GF-D8 (cell line): ENCODE results near the gene AHRR.

ENCODE experiments used
- DNase-seq: peaks from one replicate; lab custom pipeline; 2025; lab: John Stamatoyannopoulos, UW

AHRR gene

DNA sequence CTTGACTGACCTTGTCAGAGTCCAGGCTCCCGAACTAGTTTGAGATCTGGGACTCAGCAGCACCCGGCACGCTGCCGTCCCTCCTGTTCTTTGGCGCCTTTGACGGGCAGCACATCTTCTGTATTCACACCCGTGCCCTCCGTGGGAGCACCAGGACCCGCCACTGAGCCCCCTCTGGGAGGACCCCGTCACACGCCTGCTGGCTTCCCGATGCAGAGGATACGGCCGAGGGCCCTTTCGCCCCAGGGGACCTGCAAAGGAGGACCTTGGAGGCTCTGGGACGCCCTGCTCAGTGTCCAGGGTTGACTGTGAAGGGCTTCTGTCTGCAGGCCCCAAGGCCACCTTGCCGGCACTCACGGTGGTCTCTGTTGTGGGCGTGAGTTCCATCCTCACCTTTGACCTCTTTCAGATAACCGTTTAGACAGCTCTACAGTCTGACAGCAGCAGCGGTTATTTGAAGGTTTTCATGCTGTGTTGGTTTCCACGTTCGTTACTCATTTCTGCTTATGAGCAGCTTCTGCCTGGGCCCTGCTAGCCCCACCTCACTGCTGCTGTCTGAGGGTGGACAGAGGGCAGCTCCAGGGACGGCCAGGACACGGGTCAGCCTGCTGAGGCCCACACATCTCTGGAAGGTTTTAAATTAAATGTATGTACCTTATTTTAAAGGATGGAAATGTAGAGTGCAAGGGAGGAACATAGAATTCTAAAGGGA lies 108.9 kb downstream of the AHRR start:
- DNase-seq, result no peak

DNA sequence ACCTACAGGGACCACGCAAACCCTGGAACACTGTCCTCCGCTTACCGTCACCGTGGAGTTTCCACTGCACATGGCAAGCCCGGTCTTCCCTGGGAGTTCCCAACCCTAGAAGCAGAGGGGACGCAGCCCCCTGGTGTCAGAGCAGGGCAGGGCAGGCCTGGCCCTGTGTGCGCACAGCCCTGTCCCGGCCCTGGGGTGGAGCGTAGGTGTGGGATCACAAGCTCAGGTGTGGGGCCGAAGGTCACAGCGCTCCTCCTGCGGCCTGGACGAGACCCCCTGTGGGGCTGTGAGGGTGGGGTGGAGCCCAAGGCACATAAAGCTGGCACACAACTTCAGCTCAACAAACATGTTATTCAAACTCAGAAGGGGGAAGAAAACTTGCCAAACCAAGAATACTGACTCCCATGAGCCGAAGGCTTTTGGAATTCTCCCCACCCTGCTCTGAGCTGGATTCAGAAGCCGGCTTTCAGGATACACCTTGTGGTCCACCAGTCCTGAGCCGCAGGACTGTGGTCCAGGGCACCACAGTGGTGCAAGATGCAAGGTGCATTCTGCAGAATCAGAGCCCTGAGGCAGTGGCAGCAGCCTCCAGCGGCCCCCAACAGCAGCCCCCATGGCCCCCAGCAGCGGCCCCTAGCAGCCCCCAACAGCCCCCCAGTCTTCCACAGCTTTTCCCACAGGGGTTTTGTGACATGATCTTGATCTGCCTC lies 109.6 kb downstream of the AHRR start:
- no peak for DNase-seq

GRCh38 chr5:431711-432050 lies 110.2 kb downstream of the AHRR start:
- no peak for DNase-seq

- no peak for DNase-seq
Observed at GRCh38 chr5:432201-432927, 110.8 kb downstream of the AHRR start.

DNA sequence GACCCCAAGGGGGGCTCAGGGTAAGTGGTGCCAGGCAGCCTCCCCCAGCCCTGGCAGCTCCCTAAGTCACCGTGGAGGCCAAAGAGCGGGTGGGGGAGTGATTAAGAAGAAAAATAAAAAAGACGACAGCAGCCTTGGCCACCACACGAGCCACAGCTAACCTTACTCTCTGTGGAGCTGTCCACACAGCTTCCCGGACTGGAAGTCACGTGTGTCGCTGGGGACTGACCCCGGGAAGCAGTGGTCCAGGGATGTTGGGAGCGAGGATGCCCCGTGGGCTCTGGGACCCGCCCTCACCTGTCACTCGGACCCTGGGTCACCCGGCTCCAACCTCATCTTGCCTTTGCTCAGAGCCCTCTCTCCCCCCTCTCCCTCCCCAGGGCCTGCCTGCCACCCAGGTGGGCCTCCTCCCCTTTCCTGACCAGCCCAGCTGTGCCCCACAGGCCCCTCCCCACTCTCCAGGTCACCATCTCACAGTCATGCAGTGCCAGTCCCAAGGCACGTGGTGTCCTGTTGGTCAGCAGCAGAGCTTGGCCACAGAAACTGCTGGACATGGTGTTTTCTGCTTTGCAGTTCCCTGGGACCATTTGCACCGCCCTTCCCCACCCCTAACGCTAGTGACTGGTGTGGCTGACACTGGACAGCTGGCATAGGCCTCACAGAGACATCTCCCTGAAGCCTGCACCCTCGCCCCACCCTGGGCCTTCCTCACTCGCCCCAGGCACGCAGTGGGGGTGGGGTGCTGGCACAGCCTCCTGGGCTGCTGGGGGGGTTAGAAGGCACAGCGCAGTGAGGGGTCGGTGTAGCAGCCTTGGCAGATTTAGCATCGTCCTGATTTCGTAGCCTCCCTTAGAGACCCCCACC lies 111.6 kb downstream of the AHRR start:
- DNase-seq, result no peak

DNA sequence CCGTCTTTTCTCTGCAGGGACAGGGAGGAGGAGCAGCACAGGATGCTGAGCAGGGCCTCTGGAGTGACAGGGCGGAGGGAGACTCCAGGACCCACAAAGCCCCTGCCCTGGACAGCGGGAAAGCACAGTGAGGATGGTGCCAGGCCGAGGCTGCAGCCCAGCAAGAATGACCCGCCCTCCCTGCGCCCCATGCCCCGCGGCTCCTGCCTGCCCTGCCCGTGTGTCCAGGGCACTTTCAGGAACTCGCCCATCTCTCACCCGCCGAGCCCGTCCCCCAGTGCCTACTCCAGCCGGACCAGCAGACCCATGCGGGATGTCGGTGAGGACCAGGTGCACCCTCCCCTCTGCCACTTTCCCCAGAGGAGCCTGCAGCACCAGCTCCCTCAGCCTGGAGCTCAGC lies 112.3 kb downstream of the AHRR start:
- DNase-seq, result no peak

DNA sequence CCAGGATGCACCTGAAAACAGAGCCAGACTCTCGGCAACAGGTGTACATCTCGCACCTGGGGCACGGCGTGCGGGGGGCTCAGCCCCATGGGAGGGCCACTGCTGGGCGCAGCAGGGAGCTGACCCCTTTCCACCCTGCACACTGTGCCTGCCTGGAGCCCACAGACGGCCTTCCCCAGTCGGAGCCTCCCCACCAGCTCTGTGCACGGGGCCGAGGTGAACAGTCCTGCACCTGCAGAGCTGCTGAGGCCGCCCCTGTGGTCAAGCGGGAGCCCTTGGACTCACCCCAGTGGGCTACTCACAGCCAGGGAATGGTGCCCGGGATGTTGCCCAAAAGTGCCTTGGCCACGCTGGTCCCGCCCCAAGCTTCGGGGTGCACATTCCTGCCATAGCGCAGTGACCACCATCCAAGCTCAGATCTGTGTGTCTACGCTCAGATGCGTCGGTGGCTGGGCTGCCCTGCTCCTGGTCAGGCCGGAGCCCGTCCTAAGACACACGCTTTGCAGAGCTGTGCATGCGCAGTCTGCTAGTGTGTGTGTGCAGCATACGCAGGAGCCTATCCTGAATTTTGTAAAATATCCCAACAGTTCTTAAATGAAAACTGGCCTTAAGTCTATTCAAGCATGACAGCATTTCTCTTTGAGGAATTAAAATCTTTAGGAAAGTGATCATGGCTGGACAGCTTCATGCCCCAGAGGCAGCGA lies 113.1 kb downstream of the AHRR start:
- DNase-seq, result no peak

GRCh38 chr5:435156-435790 lies 113.8 kb downstream of the AHRR start:
- DNase-seq, result no peak

DNA sequence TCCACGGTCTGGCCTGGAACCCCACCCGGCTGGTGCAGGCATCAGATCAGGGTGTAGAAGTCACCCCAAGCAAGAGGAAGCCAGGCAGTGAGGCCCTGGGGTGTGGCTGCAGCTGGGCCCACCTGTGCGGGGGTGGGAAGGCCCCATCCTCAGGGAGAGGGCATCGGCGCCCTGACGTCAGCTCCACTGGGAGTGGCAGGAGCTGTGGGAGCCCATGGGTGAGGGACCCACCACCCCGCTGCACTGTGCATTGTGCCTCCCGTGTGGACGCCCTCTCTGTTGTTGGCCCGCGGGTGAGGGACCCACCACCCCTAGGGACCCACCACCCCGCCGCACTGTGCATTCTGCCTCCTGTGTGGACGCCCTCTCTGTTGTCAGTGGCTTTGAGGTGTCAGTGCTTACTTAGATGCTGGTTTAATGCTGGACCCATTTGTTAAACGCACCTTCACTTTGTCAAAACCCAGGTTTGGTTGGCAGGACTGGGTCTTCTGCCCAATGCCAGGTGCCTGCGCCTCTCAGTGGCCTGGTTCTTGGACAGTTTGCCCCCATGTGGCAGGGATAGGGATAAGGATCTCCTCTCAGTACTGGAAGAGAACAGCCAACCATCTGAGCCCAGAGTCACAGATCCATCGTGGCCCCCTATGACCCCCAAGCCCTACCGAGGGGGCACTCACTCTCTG lies 114.6 kb downstream of the AHRR start:
- no peak for DNase-seq

- no peak for DNase-seq
Observed at GRCh38 chr5:436641-436975, 115.1 kb downstream of the AHRR start.

- DNase-seq, result no peak
Observed at GRCh38 chr5:437281-437771, 115.8 kb downstream of the AHRR start.

GRCh38 chr5:438481-438981 lies 117.0 kb downstream of the AHRR start:
- no peak for DNase-seq

GRCh38 chr5:439181-439580 lies 117.7 kb downstream of the AHRR start:
- no peak for DNase-seq

- no peak for DNase-seq
Observed at GRCh38 chr5:439636-440035, 118.1 kb downstream of the AHRR start.

GRCh38 chr5:440401-441201 lies 119.1 kb downstream of the AHRR start:
- DNase-seq, result no peak

DNA sequence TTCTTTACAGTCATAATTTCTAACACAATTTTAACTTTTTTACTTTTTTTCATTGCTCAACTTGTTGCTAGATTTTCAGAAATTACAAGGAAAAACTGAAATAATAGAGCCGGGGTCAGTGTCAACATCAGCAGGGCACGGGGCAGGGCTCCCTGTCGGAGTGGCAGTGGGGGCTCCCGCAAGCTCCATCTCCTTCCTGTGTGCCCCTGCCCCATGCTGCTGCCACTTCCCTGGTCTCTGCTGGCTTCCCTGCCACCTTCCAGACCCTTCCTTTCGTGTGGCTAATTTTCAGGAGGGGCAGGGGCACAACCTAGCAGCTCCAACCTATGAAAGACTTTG lies 120.5 kb downstream of the AHRR start:
- DNase-seq, result no peak

- peak; percentile 14 for DNase-seq
Observed at GRCh38 chr5:442335-443238, 121.1 kb downstream of the AHRR start, which contains the start of gene EXOC3. TSS of gene EXOC3 (plus strand) at chr5:443176. CDS start at chr5:446206, 3,030 bp downstream.
